ENCODE data around the gene FIBP.

Gene FIBP

GRCh38 chr11:65887723-65888162 is 528 bp downstream of the FIBP start:
- peak; percentile 51 for DNase-seq

- DNase-seq = no peak
Observed at GRCh38 chr11:65886826-65887722, 1.2 kb downstream of the FIBP start.

- DNase-seq = no peak
Observed at GRCh38 chr11:65885808-65886536, 2.3 kb downstream of the FIBP start.

DNA sequence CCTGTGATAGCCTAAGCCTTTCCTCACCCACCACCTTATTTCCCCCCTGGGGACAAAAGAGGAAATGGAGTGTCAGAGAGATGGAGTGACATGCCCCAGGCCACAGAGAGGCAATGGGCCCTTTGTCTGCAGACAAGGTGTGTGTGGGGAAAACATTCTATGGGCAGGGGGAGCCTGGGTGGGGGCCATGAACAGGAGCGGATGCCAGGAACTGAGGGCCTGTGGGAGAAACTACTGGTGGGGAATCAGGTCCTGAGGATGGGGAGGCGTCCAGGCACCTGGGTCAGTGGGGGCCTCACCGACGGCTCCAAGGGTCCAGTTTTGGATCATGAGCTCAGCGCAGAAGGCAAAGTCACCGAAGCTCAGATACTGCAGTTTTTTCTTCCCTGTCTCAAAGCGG is 3.0 kb downstream of the FIBP start:
- no peak for DNase-seq

GRCh38 chr11:65884716-65885092 is 3.6 kb downstream of the FIBP start:
- peak; percentile 66 for DNase-seq

- no peak for DNase-seq
Observed at GRCh38 chr11:65883786-65884715, 4.2 kb downstream of the FIBP start.

DNA sequence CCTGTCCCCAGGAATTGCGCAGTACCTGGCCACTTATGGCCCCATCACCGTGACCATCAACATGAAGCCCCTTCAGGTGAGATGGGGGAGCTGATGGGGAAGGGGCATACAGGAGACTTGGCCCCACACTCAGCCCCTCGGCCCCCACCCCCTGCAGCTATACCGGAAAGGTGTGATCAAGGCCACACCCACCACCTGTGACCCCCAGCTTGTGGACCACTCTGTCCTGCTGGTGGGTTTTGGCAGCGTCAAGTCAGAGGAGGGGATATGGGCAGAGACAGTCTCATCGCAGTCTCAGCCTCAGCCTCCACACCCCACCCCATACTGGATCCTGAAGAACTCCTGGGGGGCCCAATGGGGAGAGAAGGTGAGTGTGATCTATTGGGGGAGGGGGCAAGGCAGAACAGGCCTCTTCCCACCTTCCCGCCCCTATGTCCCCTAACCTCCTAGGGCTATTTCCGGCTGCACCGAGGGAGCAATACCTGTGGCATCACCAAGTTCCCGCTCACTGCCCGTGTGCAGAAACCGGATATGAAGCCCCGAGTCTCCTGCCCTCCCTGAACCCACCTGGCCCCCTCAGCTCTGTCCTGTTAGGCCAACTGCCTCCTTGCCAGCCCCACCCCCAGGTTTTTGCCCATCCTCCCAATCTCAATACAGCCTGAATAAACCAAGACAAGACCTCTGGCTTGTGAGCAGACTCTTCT is 5.1 kb downstream of the FIBP start:
- DNase-seq = no peak

GRCh38 chr11:65882120-65883057 is 5.9 kb downstream of the FIBP start:
- DNase-seq = no peak

DNA sequence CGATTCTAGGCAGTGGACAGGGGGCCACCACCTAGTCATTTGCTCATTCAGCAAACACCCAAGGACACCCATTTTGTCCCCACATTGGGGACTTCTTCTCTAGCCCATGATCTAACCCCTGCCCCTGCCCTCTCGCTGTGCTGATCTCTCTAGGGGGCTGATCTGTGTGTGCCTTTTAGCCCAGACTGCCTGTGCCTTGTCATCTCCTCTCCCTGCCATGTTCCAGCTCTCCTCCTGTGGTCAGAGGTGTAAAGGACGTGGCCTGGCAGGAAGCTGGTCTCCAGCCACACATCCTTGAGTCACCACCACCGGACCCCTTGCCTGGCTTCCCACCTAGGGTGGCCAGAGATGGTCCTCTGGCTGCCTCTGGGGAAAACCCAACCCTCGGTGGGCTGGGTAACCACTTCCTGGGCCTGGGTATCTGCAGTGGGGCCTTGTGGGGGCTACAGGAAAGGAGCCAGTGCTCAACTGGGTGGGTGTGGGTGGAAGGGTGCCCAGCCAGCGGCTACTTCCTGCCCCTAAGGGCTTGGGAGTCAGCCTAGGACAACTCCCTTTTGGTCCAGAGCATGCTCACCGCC is 7.3 kb downstream of the FIBP start:
- no peak for DNase-seq

DNA sequence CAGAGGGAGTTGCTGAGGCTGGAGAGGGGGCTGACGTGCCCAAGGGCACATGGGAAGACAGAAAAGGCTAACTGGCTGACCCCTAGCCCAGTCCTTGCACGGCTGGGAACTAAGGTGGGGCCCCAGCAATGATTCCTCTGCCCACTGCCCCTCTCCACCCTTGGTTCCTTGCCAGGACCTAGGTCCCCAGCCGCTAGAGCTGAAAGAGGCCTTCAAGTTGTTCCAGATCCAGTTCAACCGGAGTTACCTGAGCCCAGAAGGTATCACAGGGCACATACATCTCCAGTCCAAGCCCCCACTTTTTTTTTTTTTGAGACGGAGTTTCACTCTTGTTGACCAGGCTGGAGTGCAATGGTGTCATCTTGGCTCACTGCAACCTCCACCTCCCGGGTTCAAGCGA is 8.2 kb downstream of the FIBP start:
- DNase-seq = no peak

GRCh38 chr11:65879617-65880016 is 8.7 kb downstream of the FIBP start, which contains the start of gene CTSW:
CTSW (plus strand) TSS chr11:65879837; CDS start chr11:65879855, 18 bp downstream.
- DNase-seq = no peak

- DNase-seq = peak; percentile 91
Observed at GRCh38 chr11:65873318-65874156, 14.7 kb downstream of the FIBP start.

DNA sequence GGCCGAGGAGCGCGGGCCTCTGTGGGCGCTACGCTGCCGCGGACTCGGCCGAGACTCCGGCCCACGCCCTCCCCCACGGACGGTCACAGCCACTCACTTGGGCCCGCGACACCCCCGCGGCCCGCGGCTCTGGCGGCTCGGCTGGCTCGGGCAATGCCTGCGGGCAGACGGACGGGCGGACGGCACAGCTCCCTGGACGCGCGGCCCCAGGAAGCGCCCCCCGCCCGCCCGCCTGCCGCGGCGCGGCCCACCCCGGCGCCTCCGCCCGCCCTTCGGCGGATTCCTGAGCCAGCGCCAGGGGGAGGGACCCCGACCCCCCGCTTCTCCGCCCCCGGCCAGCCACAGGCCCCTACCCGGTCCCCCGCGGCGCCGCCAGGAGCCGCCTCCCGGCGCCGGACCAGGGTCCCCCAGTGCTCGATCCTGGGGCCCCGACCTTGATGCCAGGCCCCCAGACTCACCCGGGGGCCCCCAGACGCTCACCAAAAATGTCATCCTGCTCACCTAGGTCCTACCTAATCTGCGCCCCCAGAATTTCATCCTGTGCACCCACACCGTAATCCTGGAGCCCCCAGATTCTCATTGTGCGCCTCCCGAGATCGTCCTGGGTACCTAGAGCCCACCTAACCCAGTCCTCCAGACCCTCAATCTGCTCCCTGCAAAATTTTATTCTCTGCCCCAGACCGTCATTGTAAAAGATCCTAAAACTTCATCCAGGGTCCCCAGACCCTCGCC is 15.5 kb downstream of the FIBP start, which contains the start of gene EFEMP2:
Gene EFEMP2, minus strand, starts transcription at position 215 of the 732 bp plus-strand sequence. CDS start 446 bp downstream, outside the sequence.
- DNase-seq = no peak

GRCh38 chr11:65871811-65872548 is 16.3 kb downstream of the FIBP start:
- DNase-seq = no peak

DNA sequence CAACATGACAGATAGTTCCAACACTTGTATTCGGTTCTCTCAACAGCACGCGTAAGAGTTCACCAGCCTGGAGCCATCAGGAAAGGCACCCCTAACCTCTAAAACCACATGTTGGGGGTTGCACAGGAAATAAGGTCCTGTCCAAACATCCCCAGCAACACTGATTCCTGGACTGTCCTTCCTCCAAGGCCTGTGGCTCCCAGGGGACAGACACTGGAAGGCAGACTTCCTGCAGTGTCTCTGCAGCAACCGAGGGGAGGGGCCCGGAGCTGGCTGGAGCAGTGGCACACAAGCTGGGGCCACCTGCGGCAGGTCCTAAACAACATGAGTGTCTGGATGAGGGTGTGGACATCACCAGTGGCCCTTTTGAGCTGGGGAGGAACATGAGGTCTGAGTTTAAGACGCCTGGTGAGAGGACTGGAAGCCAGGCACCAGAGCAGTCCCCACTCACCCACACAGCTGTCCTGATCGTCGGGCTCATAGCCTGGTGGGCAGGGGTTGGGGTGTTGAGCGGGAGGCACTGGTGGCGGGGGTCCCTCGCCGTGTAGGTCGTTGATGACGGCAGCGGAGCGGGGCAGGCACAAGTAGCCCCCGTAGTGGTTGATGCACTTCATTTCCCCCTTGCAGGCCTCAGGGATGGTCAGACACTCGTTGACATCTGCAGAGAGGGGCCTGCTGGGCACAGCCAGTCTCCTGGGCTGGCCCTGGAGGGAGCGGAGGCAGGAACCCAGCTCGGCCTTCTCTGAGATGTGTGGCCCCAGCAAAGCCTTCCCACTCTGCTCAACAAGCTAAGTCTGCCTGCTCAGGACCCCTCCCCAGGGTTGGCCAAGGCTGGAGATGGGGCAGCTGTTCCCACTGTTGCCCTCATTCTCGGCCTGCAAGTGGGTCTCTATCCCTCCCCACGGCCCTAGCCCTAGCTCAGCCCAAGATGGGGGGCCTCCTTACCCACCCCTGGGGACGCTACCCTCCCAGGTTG is 17.3 kb downstream of the FIBP start:
- no peak for DNase-seq

DNA sequence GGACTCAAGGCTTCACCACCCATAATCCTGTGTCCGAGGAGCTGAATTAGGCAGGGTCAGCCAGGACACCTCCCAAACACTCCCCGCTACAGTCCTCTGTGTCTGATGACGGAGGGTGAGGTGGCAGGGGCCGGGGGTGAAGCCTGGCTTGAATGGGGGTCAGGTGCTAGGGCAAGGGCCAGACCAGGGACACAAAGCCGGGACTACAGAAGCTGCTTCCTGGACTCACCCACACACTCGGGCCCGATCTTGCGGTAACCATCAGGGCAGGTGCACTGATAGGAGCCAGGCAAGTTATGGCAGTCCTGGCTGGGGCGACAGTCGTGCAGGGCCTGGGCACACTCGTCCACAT is 18.0 kb downstream of the FIBP start:
- no peak for DNase-seq

All from NCI-H774 (cell line).